WERI-Rb-1 (cell line): Measurements from ENCODE around the gene HLA-DPA1.

Source experiments
- DNase-seq: peaks from one replicate; pipeline ENCODE4 v3.0.0-alpha.2; 2020
- H3K27ac ChIP-seq: fragments of 250-450 bp; sonication (Bioruptor Pico); 2 replicates; pipeline ENCODE4 v1.5.1; 2020; ENCODE audit warnings: mild to moderate bottlenecking, moderate library complexity
- H3K27me3 ChIP-seq: fragments of 250-450 bp; sonication (Bioruptor Pico); 2 replicates; pipeline ENCODE4 v1.5.1; 2021; ENCODE audit warnings: mild to moderate bottlenecking, low read depth, moderate library complexity; ENCODE audit not compliant: insufficient read depth, severe bottlenecking
- H3K36me3 ChIP-seq: fragments of 250-450 bp; sonication (Bioruptor Pico); 2 replicates; pipeline ENCODE4 v1.5.1; 2020; ENCODE audit warnings: mild to moderate bottlenecking, moderate library complexity
- H3K4me3 ChIP-seq: 2 replicates; pipeline ENCODE4 v1.5.1; 2011; ENCODE audit warnings: low read depth, mild to moderate bottlenecking, control low read depth, low read length
- H3K9me3 ChIP-seq: fragments of 250-450 bp; sonication (Bioruptor Pico); 2 replicates; pipeline ENCODE4 v1.5.1; 2021; ENCODE audit warnings: mild to moderate bottlenecking, moderate library complexity; ENCODE audit not compliant: severe bottlenecking
- TF ChIP-seq, protein P1 (sequence below): IDR thresholded peaks from 2 replicates; pipeline ENCODE4 v1.5.1; 2011; ENCODE audit warnings: low read depth, mild to moderate bottlenecking, control low read depth, inconsistent platforms, low read length

The HLA-DPA1 gene

GRCh38 chr6:33014841-33015634, 58.4 kb downstream of the HLA-DPA1 start:
- no peak overlapping the region for H3K27ac ChIP-seq
- DNase-seq, result peak; percentile 77
- no peak overlapping the region for H3K4me3 ChIP-seq
- no peaks in the 10 kb centered on the region for H3K36me3 ChIP-seq
- TF ChIP-seq, protein P1, sequence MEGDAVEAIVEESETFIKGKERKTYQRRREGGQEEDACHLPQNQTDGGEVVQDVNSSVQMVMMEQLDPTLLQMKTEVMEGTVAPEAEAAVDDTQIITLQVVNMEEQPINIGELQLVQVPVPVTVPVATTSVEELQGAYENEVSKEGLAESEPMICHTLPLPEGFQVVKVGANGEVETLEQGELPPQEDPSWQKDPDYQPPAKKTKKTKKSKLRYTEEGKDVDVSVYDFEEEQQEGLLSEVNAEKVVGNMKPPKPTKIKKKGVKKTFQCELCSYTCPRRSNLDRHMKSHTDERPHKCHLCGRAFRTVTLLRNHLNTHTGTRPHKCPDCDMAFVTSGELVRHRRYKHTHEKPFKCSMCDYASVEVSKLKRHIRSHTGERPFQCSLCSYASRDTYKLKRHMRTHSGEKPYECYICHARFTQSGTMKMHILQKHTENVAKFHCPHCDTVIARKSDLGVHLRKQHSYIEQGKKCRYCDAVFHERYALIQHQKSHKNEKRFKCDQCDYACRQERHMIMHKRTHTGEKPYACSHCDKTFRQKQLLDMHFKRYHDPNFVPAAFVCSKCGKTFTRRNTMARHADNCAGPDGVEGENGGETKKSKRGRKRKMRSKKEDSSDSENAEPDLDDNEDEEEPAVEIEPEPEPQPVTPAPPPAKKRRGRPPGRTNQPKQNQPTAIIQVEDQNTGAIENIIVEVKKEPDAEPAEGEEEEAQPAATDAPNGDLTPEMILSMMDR, result peak; percentile 78
- H3K27me3 ChIP-seq, result no peaks in the 10 kb centered on the region
- no peaks in the 10 kb centered on the region for H3K9me3 ChIP-seq
